Uterus (tissue), 4 donors: Measurements from ENCODE around the gene NABP1. TPM values are rescaled to one million over a fixed set of nuclear protein-coding genes. Genes with fewer than 3 reads are reported as not detected.

ENCODE experiments used
- DNase-seq, 2 donors: peaks; one replicate each; pipeline ENCODE4 v3.0.0-alpha.2; 2019 to 2020
- H3K27ac ChIP-seq, 2 donors: fragments of 200-600 bp; sonication (generic); 1 replicate in 1 of 2; 2 replicates in 1 of 2; pipeline ENCODE4 v1.5.1; 2016 to 2018
- H3K27me3 ChIP-seq, 2 donors: fragments of 200-600 bp; sonication (generic); one replicate each; pipeline ENCODE4 v1.5.1; 2018 to 2019; ENCODE audit warnings: control low read depth in 1 of 2
- H3K36me3 ChIP-seq, 2 donors: fragments of 200-600 bp; sonication (generic); one replicate each; pipeline ENCODE4 v1.5.1; 2019; ENCODE audit warnings: control low read depth in 1 of 2
- H3K4me1 ChIP-seq, 2 donors: fragments of 200-600 bp; sonication (generic); one replicate each; pipeline ENCODE4 v1.5.1; 2018 to 2019; ENCODE audit warnings: control low read depth in 1 of 2
- H3K4me3 ChIP-seq, 2 donors: fragments of 200-600 bp; sonication (generic); 1 replicate in 1 of 2; 2 replicates in 1 of 2; pipeline ENCODE4 v1.5.1; 2018 to 2019; ENCODE audit warnings: mild to moderate bottlenecking in 1 of 2
- H3K9me3 ChIP-seq, 2 donors: fragments of 200-600 bp; sonication (generic); one replicate each; pipeline ENCODE4 v1.5.1; 2019; ENCODE audit warnings: control low read depth in 1 of 2
- CTCF ChIP-seq, 4 experiments: fragments of 200-600 bp in 2 of 4; fragments of 450-650 bp in 2 of 4; sonication (generic) in 2 of 4; IDR thresholded peaks; one replicate each; pipeline ENCODE4 v1.5.1; 2016 to 2019; ENCODE audit warnings: antibody characterized with exemption in 4 of 4, mild to moderate bottlenecking in 2 of 4, moderate library complexity in 1 of 4
- POLR2A ChIP-seq, 2 donors: fragments of 450-650 bp; IDR thresholded peaks; one replicate each; pipeline ENCODE4 v1.6.1; 2016; ENCODE audit warnings: antibody characterized with exemption in 2 of 2, mild to moderate bottlenecking in 1 of 2, moderate library complexity in 1 of 2
- intact Hi-C: fragments of 100-400 bp; cut with DNase I; formaldehyde crosslinking; loops from one replicate; pipeline ENCODE4 v1.15.1; 2023; ENCODE audit warnings: low total_unique reads
- total RNA-seq, 4 donors: library from RNA; depleted of rRNA in 3 of 4; stranded (reverse); fragments of >200 nt in 3 of 4; gene quantifications; one replicate each; pipeline versions ENCODE4 v1.1.0 to v1.2.4, GENCODE V29; 2014 to 2023
- donor health status: DM: yes; HTN: yes; CAD: no.

Gene NABP1
- total RNA-seq, 4 donors from 2014 or later: 2.3 to 43.3 (median 22.2) TPM

GRCh38 chr2:191710411-191710900 is 32.5 kb downstream of the NABP1 start:
- DNase-seq: no peak
- Histone ChIP-seq H3K9me3 (no peaks in the 10 kb centered on the region), H3K36me3 (no peaks in the 10 kb centered on the region), H3K27ac (no peak overlapping the region), H3K4me1 (peaks cover 0 to 7% of the 10 kb centered on the region in 2 donors), H3K4me3 (no peak overlapping the region), H3K27me3 (no peaks in the 10 kb centered on the region)
- no peak for TF ChIP-seq POLR2A (IDR thresholded peaks at IDR 0.05)
- no peak for TF ChIP-seq CTCF (IDR thresholded peaks at IDR 0.05)
- intact Hi-C loops: no loop called here

GRCh38 chr2:191711621-191712020 is 33.7 kb downstream of the NABP1 start:
- Histone ChIP-seq H3K27ac (no peak overlapping the region), H3K9me3 (no peaks in the 10 kb centered on the region), H3K36me3 (no peaks in the 10 kb centered on the region), H3K4me3 (no peak overlapping the region), H3K27me3 (no peaks in the 10 kb centered on the region), H3K4me1 (no peaks in the 10 kb centered on the region)
- TF ChIP-seq POLR2A (IDR thresholded peaks at IDR 0.05): no peak
- TF ChIP-seq CTCF (IDR thresholded peaks at IDR 0.05): no peak
- DNase-seq: no peak
- intact Hi-C loops: no loop called here

GRCh38 chr2:191713837-191714236 is 35.9 kb downstream of the NABP1 start:
- no peak overlapping the region for H3K27ac ChIP-seq
- H3K27me3 ChIP-seq: no peaks in the 10 kb centered on the region
- H3K9me3 ChIP-seq: no peaks in the 10 kb centered on the region
- no peak for DNase-seq
- intact Hi-C loops: no loop called here
- H3K4me3 ChIP-seq: no peak overlapping the region
- no peaks in the 10 kb centered on the region for H3K36me3 ChIP-seq
- no peaks in the 10 kb centered on the region for H3K4me1 ChIP-seq
- no peak for TF ChIP-seq CTCF (IDR thresholded peaks at IDR 0.05)
- no peak for TF ChIP-seq POLR2A (IDR thresholded peaks at IDR 0.05)

GRCh38 chr2:191714925-191715324 is 37.0 kb downstream of the NABP1 start:
- intact Hi-C loops: no loop called here
- DNase-seq: no peak
- Histone ChIP-seq H3K9me3 (no peaks in the 10 kb centered on the region), H3K4me1 (no peaks in the 10 kb centered on the region), H3K27ac (no peak overlapping the region), H3K27me3 (no peaks in the 10 kb centered on the region), H3K4me3 (no peak overlapping the region), H3K36me3 (no peaks in the 10 kb centered on the region)
- TF ChIP-seq CTCF (IDR thresholded peaks at IDR 0.05) (no peak), POLR2A (IDR thresholded peaks at IDR 0.05) (no peak)

GRCh38 chr2:191715471-191715870 is 37.5 kb downstream of the NABP1 start:
- H3K27me3 ChIP-seq: no peaks in the 10 kb centered on the region
- H3K9me3 ChIP-seq: no peaks in the 10 kb centered on the region
- H3K27ac ChIP-seq: no peak overlapping the region
- H3K4me3 ChIP-seq: no peak overlapping the region
- no peak for DNase-seq
- no peak for TF ChIP-seq POLR2A (IDR thresholded peaks at IDR 0.05)
- no peak for TF ChIP-seq CTCF (IDR thresholded peaks at IDR 0.05)
- intact Hi-C loops: no loop called here
- no peaks in the 10 kb centered on the region for H3K36me3 ChIP-seq
- H3K4me1 ChIP-seq: no peaks in the 10 kb centered on the region
